ENCODE results near the gene STAMBPL1. TPM values are rescaled to one million over a fixed set of nuclear protein-coding genes. Genes with fewer than 3 reads are reported as not detected.

STAMBPL1 gene
- total RNA-seq, 1 experiment from 2014 or later = 0.54 TPM

DNA sequence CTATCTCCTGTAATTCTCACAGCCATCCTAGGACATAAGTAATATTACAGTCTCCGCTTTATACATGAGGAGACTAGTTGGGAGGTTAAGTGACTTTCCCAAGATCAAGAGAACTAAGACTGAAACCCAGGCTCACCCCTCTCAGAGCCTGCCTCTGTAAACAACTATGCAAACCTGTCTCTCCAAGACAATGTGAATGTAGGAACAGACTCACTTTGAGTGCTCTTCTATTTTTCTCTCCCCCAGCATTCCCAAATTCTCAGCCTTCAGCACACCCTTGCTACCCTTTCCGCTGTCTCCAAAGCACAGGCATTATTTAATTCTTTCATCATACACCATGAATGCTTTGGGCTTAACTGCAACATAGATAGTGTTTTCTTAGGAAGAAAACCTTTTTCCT lies 58.9 kb downstream of the STAMBPL1 start:
- H3K4me3 Mint-ChIP-seq (ENCODE audit: unreplicated experiment) = no peak overlapping the region
- H3K9me3 ChIP-seq = no peaks in the 10 kb centered on the region
- H3K36me3 ChIP-seq (ENCODE audit: control insufficient read depth, insufficient read depth, low read length) = no peaks in the 10 kb centered on the region
- no peak overlapping the region for H3K4me3 ChIP-seq (ENCODE audit: low read depth, low read length)
- BruUV-seq (replicated peaks) = no TSS peak
- no peak for DNase-seq
- CTCF ChIA-PET = no interaction called here
- no peak overlapping the region for H3K27ac Mint-ChIP-seq (ENCODE audit: unreplicated experiment)
- H3K4me1 ChIP-seq = no peaks in the 10 kb centered on the region
- H3K4me1 Mint-ChIP-seq (ENCODE audit: low read depth, unreplicated experiment) = no peaks in the 10 kb centered on the region
- intact Hi-C loops (cut with micrococcal nuclease; ENCODE audit: unreplicated experiment) = no loop called here
- POLR2A ChIA-PET = no interaction called here
- H3K36me3 Mint-ChIP-seq (ENCODE audit: insufficient read depth, unreplicated experiment) = no peaks in the 10 kb centered on the region
- no peaks in the 10 kb centered on the region for H3K27me3 ChIP-seq (replicated peaks; ENCODE audit: control insufficient read depth, insufficient read depth, low read length)
- peaks cover 7% of the 10 kb centered on the region for H3K27me3 Mint-ChIP-seq (ENCODE audit: insufficient read depth, unreplicated experiment)
- no peaks in the 10 kb centered on the region for H3K9me3 Mint-ChIP-seq (ENCODE audit: unreplicated experiment)
- TF ChIP-seq, protein P1, sequence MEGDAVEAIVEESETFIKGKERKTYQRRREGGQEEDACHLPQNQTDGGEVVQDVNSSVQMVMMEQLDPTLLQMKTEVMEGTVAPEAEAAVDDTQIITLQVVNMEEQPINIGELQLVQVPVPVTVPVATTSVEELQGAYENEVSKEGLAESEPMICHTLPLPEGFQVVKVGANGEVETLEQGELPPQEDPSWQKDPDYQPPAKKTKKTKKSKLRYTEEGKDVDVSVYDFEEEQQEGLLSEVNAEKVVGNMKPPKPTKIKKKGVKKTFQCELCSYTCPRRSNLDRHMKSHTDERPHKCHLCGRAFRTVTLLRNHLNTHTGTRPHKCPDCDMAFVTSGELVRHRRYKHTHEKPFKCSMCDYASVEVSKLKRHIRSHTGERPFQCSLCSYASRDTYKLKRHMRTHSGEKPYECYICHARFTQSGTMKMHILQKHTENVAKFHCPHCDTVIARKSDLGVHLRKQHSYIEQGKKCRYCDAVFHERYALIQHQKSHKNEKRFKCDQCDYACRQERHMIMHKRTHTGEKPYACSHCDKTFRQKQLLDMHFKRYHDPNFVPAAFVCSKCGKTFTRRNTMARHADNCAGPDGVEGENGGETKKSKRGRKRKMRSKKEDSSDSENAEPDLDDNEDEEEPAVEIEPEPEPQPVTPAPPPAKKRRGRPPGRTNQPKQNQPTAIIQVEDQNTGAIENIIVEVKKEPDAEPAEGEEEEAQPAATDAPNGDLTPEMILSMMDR (IDR thresholded peaks at IDR 0.05; ENCODE audit: insufficient read depth in 1 of 2, low read depth in 1 of 2, low read length in 1 of 2, severe bottlenecking in 1 of 2, unreplicated experiment in 1 of 2) = no peak

DNA sequence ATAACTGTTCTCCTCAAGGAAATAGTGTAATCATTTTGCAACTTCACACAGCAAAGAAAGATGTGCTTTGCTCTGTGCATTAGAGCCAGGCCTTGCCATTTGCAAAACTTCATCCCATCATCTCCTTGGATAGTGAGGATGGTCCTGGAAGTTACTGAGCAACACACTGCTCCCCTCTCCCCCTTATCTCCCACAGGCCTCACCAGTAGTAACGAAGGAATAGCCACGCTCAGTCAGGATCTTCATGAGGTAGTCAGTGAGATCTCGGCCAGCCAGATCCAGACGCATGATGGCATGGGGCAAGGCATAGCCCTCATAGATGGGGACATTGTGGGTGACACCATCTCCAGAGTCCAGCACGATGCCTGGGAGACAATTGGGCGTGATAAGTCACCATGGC lies 61.0 kb downstream of the STAMBPL1 start:
- H3K9me3 Mint-ChIP-seq (ENCODE audit: unreplicated experiment) = no peaks in the 10 kb centered on the region
- no TSS peak for BruUV-seq (replicated peaks)
- no peaks in the 10 kb centered on the region for H3K27me3 ChIP-seq (replicated peaks; ENCODE audit: control insufficient read depth, insufficient read depth, low read length)
- H3K27me3 Mint-ChIP-seq (ENCODE audit: insufficient read depth, unreplicated experiment) = peaks cover 7% of the 10 kb centered on the region
- no peaks in the 10 kb centered on the region for H3K4me1 ChIP-seq
- no peaks in the 10 kb centered on the region for H3K36me3 ChIP-seq (ENCODE audit: control insufficient read depth, insufficient read depth, low read length)
- no peaks in the 10 kb centered on the region for H3K9me3 ChIP-seq
- ChIA-PET POLR2A (no interaction called here), CTCF (no interaction called here)
- TF ChIP-seq, protein P1 (IDR thresholded peaks at IDR 0.05; ENCODE audit: insufficient read depth in 1 of 2, low read depth in 1 of 2, low read length in 1 of 2, severe bottlenecking in 1 of 2, unreplicated experiment in 1 of 2) = no peak
- no peak overlapping the region for H3K4me3 Mint-ChIP-seq (ENCODE audit: unreplicated experiment)
- H3K4me1 Mint-ChIP-seq (ENCODE audit: low read depth, unreplicated experiment) = no peaks in the 10 kb centered on the region
- intact Hi-C loops (cut with micrococcal nuclease; ENCODE audit: unreplicated experiment) = no loop called here
- H3K27ac Mint-ChIP-seq (ENCODE audit: unreplicated experiment) = no peak overlapping the region
- no peaks in the 10 kb centered on the region for H3K36me3 Mint-ChIP-seq (ENCODE audit: insufficient read depth, unreplicated experiment)
- DNase-seq = no peak
- H3K4me3 ChIP-seq (ENCODE audit: low read depth, low read length) = no peak overlapping the region

DNA sequence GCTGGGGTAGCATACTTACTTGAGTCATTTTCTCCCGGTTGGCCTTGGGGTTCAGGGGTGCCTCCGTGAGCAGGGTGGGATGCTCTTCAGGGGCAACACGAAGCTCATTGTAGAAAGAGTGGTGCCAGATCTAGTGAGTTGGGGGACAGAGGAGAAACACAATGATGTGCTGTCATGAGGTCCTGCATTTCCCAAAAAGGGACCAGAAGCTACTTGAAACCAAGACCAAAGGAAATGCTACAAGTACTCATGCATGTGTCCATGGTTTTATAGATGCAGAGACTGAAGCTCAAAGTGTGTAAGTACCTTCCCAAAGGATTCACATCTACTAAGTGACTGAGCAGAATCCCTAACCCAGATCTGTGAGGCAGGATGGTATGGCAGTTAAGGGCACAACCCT lies 63.7 kb downstream of the STAMBPL1 start:
- CTCF ChIA-PET = interaction anchor here (1.6 kb wide), 1 partner anchor 11 kb away, joined by 4 read pairs; no protein-coding TSS in a partner anchor
- no peak overlapping the region for H3K4me3 Mint-ChIP-seq (ENCODE audit: unreplicated experiment)
- POLR2A ChIA-PET = no interaction called here

More for the DNA sequence above, 63.7 kb downstream of the STAMBPL1 start:
- Histone ChIP-seq H3K9me3 (no peaks in the 10 kb centered on the region), H3K4me1 (no peaks in the 10 kb centered on the region), H3K27me3 (replicated peaks; ENCODE audit: control insufficient read depth, insufficient read depth, low read length) (peaks cover under 1% of the 10 kb centered on the region), H3K36me3 (ENCODE audit: control insufficient read depth, insufficient read depth, low read length) (no peaks in the 10 kb centered on the region), H3K4me3 (ENCODE audit: low read depth, low read length) (no peak overlapping the region)
- H3K4me1 Mint-ChIP-seq (ENCODE audit: low read depth, unreplicated experiment) = no peaks in the 10 kb centered on the region
- BruUV-seq (replicated peaks) = no TSS peak
- peaks cover 10% of the 10 kb centered on the region for H3K27me3 Mint-ChIP-seq (ENCODE audit: insufficient read depth, unreplicated experiment)
- TF ChIP-seq, protein P1 (IDR thresholded peaks at IDR 0.05; ENCODE audit: insufficient read depth in 1 of 2, low read depth in 1 of 2, low read length in 1 of 2, severe bottlenecking in 1 of 2, unreplicated experiment in 1 of 2) = no peak
- intact Hi-C loops (cut with micrococcal nuclease; ENCODE audit: unreplicated experiment) = no loop called here
- no peaks in the 10 kb centered on the region for H3K9me3 Mint-ChIP-seq (ENCODE audit: unreplicated experiment)
- no peak overlapping the region for H3K27ac Mint-ChIP-seq (ENCODE audit: unreplicated experiment)
- no peaks in the 10 kb centered on the region for H3K36me3 Mint-ChIP-seq (ENCODE audit: insufficient read depth, unreplicated experiment)
- DNase-seq = no peak

All from Caco-2 (cell line).